HCT116 (cell line): ENCODE measurements around the gene PNRC1. TPM values are rescaled to one million over a fixed set of nuclear protein-coding genes. Genes with fewer than 3 reads are reported as not detected.

Experiments used
- ATAC-seq: fragments of 200-7000 bp; cut with Tn5 transposase; 2 replicates; pipeline ENCODE4 v1.9.1; 2020; ENCODE audit warnings: mild to moderate bottlenecking, moderate library complexity
- BruUV-seq: library from RNA; stranded (reverse); fragments of 400-500 nt; replicated peaks from 2 replicates; lab custom pipeline; 2021; lab: Mats Ljungman, UMichigan
- CTCF ChIA-PET: fragments of 300-600 bp; sonication (Branson Sonifier 250); formaldehyde crosslinking; loops from one replicate; lab custom pipeline; 2021; ENCODE audit warnings: antibody characterized with exemption; lab: Charles Lee
- POLR2A ChIA-PET: fragments of 300-600, 350-600 bp; sonication (Branson Sonifier 250); formaldehyde crosslinking; loops from one replicate; lab custom pipeline; 2021; ENCODE audit warnings: antibody characterized with exemption; lab: Charles Lee
- RAD21 ChIA-PET, 2 experiments: fragments of 300-600 bp; sonication (Branson Sonifier 250); formaldehyde crosslinking; loops; one replicate each; lab custom pipeline; 2023; ENCODE audit warnings: low total read pairs in 2 of 2; ENCODE audit not compliant: uncharacterized antibody in 2 of 2, unreplicated experiment in 2 of 2, low non-redundant PET in 1 of 2; lab: Charles Lee
- DNase-seq: peaks from one replicate; pipeline ENCODE4 v3.0.0-alpha.2; 2010; ENCODE audit warnings: low read depth, low spot score
- H2AFZ ChIP-seq: fragments of 200-600 bp; shearing (Covaris generic), sonication (generic); 2 replicates; pipeline ENCODE4 v1.6.1; 2017; ENCODE audit warnings: low read depth, mixed run types, mixed read lengths, antibody characterized with exemption, low read length; ENCODE audit not compliant: poor library complexity, severe bottlenecking
- H3K27ac ChIP-seq: 2 replicates; pipeline ENCODE4 v1.5.1; 2012; ENCODE audit warnings: low read depth, low read length
- H3K27me3 ChIP-seq: fragments of 200-600 bp; sonication (generic); 2 replicates; pipeline ENCODE4 v1.6.1; 2016; ENCODE audit warnings: mixed run types, low read length, mixed read lengths; ENCODE audit not compliant: insufficient read depth
- H3K36me3 ChIP-seq, 2 experiments: fragments of 200-500 bp in 1 of 2; fragments of 200-600 bp in 1 of 2; sonication (Bioruptor generic) in 1 of 2; sonication (generic) in 1 of 2; 2 replicates each; pipeline versions ENCODE4 v1.5.1 to v1.6.1; 2014 to 2016; ENCODE audit warnings: low read length in 2 of 2, inconsistent platforms in 1 of 2, mixed read lengths in 1 of 2, mixed run types in 1 of 2; ENCODE audit not compliant: insufficient read depth in 2 of 2, control insufficient read depth in 1 of 2
- H3K4me1 ChIP-seq, 2 experiments: fragments of 200-600 bp in 1 of 2; sonication (generic) in 1 of 2; 2 replicates each; pipeline versions ENCODE4 v1.5.1 to v1.6.1; 2012 to 2017; ENCODE audit warnings: low read length in 2 of 2, inconsistent platforms in 1 of 2, mild to moderate bottlenecking in 1 of 2, mixed read lengths in 1 of 2, mixed run types in 1 of 2, moderate library complexity in 1 of 2; ENCODE audit not compliant: insufficient read depth in 2 of 2, control insufficient read depth in 1 of 2
- H3K4me2 ChIP-seq: fragments of 200-600 bp; sonication (generic); 2 replicates; pipeline ENCODE4 v1.6.1; 2017; ENCODE audit warnings: mixed run types, low read length, mixed read lengths
- H3K4me3 ChIP-seq, 2 experiments: fragments of 200-600 bp in 1 of 2; sonication (generic) in 1 of 2; replicated peaks in 1 of 2; 2 replicates each; pipeline ENCODE4 v1.5.1; 2011 to 2016; ENCODE audit warnings: low read length in 2 of 2, control low read depth in 1 of 2, low read depth in 1 of 2, mild to moderate bottlenecking in 1 of 2, mixed read lengths in 1 of 2, mixed run types in 1 of 2
- H3K79me2 ChIP-seq: fragments of 200-600 bp; sonication (generic); 2 replicates; pipeline ENCODE4 v1.6.1; 2017; ENCODE audit warnings: mild to moderate bottlenecking, mixed run types, low read length, moderate library complexity, mixed read lengths; ENCODE audit not compliant: insufficient read depth
- H3K9ac ChIP-seq: fragments of 200-600 bp; sonication (generic); 2 replicates; pipeline ENCODE4 v1.6.1; 2016; ENCODE audit warnings: low read length, mixed read lengths
- H3K9me2 ChIP-seq: fragments of 200-600 bp; sonication (generic), shearing (Covaris generic); 2 replicates; pipeline ENCODE4 v1.6.1; 2017; ENCODE audit warnings: mixed run types, mild to moderate bottlenecking, moderate library complexity; ENCODE audit not compliant: insufficient read depth
- H3K9me3 ChIP-seq, 2 experiments: fragments of 200-500 bp in 1 of 2; fragments of 200-600 bp in 1 of 2; sonication (Bioruptor generic) in 1 of 2; sonication (generic) in 1 of 2; 2 replicates each; pipeline ENCODE4 v1.6.1; 2014 to 2017; ENCODE audit warnings: low read length in 2 of 2, mixed read lengths in 2 of 2, inconsistent platforms in 1 of 2, low read depth in 1 of 2, mild to moderate bottlenecking in 1 of 2, mixed run types in 1 of 2, moderate library complexity in 1 of 2; ENCODE audit not compliant: control insufficient read depth in 1 of 2, insufficient read depth in 1 of 2
- H4K20me1 ChIP-seq: fragments of 200-600 bp; sonication (generic), shearing (Covaris generic); 2 replicates; pipeline ENCODE4 v1.6.1; 2017; ENCODE audit warnings: mixed run types, mild to moderate bottlenecking, moderate library complexity; ENCODE audit not compliant: insufficient read depth
- CBX3 ChIP-seq: IDR thresholded peaks from 2 replicates; pipeline ENCODE4 v1.6.1; 2012; ENCODE audit warnings: low read depth
- CEBPB ChIP-seq: IDR thresholded peaks from 2 replicates; pipeline ENCODE4 v1.6.1; 2012; ENCODE audit warnings: low read depth
- EGR1 ChIP-seq: IDR thresholded peaks from 2 replicates; pipeline ENCODE4 v1.6.1; 2012; ENCODE audit warnings: low read depth
- EZH2phosphoT487 ChIP-seq: fragments of 200-600 bp; IDR thresholded peaks from 2 replicates; pipeline ENCODE4 v1.6.1; 2018; ENCODE audit warnings: antibody characterized with exemption, borderline replicate concordance
- SIN3A ChIP-seq: IDR thresholded peaks from 2 replicates; pipeline ENCODE4 v1.6.1; 2012; ENCODE audit warnings: low read depth
- SP1 ChIP-seq: IDR thresholded peaks from 2 replicates; pipeline ENCODE4 v1.6.1; 2012; ENCODE audit warnings: low read depth
- SRF ChIP-seq: IDR thresholded peaks from 2 replicates; pipeline ENCODE4 v1.6.1; 2012; ENCODE audit warnings: low read depth
- TCF7L2 ChIP-seq: IDR thresholded peaks from 2 replicates; pipeline ENCODE4 v1.7.0; 2011; ENCODE audit warnings: borderline replicate concordance, inconsistent platforms; ENCODE audit not compliant: insufficient read depth, insufficient read length; ENCODE audit errors: extremely low read depth
- ZBTB33 ChIP-seq: IDR thresholded peaks from 2 replicates; pipeline ENCODE4 v1.6.1; 2011; ENCODE audit warnings: mild to moderate bottlenecking, low read length, moderate library complexity; ENCODE audit not compliant: insufficient replicate concordance; ENCODE audit errors: extremely low read depth
- ZFX ChIP-seq: fragments of 450-650 bp; IDR thresholded peaks from 2 replicates; pipeline ENCODE4 v1.6.1; 2017
- intact Hi-C: fragments of 100-400 bp; cut with micrococcal nuclease; formaldehyde crosslinking; loops from 2 replicates; pipeline ENCODE4 v1.10.0; 2022
- total RNA-seq: library from RNA; stranded (reverse); gene quantifications from one replicate; pipeline ENCODE4 v1.2.1, GENCODE V29; 2021; ENCODE audit not compliant: unreplicated experiment

PNRC1 gene
- total RNA-seq, 1 experiment from 2014 or later, result 66.8 TPM

DNA sequence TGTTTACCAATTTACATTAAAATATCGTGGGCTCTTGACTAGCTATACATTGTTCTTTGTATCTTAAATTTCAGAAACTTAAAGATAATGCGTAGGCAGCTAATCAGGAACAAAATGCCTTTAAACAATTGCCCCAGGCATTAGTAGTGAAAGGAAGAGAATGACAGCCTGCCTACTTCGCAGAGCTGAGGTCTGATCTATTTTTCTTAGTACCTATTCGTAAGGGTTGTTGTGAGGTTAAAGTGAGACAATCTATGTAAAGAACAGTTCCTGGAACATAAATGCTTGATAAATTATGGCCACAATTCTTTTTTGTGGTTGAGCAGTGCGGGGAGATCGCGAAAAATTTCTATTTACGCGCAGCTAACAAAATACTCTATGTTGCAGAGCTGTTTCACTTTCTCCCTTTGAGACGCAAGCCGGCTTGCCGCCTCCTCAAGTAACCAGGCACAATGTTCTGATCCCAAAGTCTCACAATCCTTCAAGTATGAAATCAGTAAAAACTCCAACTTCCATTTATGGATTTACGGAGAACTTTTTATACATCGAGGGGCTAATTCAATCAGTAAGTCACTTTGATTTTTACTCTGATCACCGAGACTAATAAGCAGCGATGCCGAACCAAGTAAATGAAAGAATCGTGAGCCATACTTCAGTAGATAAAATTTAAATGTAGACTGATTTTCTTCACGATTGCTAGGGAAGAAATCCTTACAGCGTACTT, 878 bp upstream of the PNRC1 start:
- Histone ChIP-seq H3K27ac (no peak overlapping the region), H3K36me3 (peaks cover 6 to 11% of the 10 kb centered on the region in 2 experiments; a peak in 3 of 4 replicates), H3K9me3 (no peaks in the 10 kb centered on the region), H2AFZ (peak overlapping the region; percentile 99), H3K4me2 (peak overlapping the region; percentile 97), H4K20me1 (no peaks in the 10 kb centered on the region), H3K27me3 (no peaks in the 10 kb centered on the region), H3K79me2 (peaks cover 20% of the 10 kb centered on the region), H3K9me2 (no peaks in the 10 kb centered on the region), H3K4me1 (peaks cover 3 to 23% of the 10 kb centered on the region in 2 experiments; a peak in 3 of 4 replicates), H3K9ac (peak overlapping the region; percentile 91), H3K4me3 (peak overlapping the region; percentile 86 to 89)
- TF ChIP-seq ZFX (no peak), SRF (no peak), EGR1 (no peak), SIN3A (no peak), EZH2phosphoT487 (no peak), CEBPB (no peak), CBX3 (no peak), ZBTB33 (no peak), SP1 (no peak), TCF7L2 (no peak)
- DNase-seq, result no peak
- ChIA-PET CTCF (interaction anchor here (1.0 to 1.1 kb wide), 3 partner anchors 96 to 162 kb away, joined by 3 to 6 read pairs (median 5); no protein-coding TSS in a partner anchor), POLR2A (interaction anchor here (0.7 to 1.5 kb wide), 13 partner anchors 8 to 96 kb away, joined by 3 to 9 read pairs (median 5); partner anchors contain the start of gene PM20D2), RAD21 (interaction anchor here (0.7 to 1.1 kb wide), 3 partner anchors 66 to 97 kb away, joined by 3 to 4 read pairs (median 3); partner anchors contain the start of gene PM20D2 (in 1 of the 2))
- intact Hi-C loops, result no loop called here
- TSS peak; percentile 91 for BruUV-seq
- no peak for ATAC-seq
